Upper lobe of left lung (tissue), 4 donors: ENCODE data around the gene MCL1.
"Not testable (repeated sequence)": the region's sequence is repeated elsewhere in the genome, so short reads cannot be mapped to it uniquely, and the experiment has no call there.

Source experiments
- POLR2A ChIP-seq, 4 donors: fragments of 450-650 bp; IDR thresholded peaks; one replicate each; pipeline ENCODE4 v1.5.1; 2016 to 2017; ENCODE audit warnings: antibody characterized with exemption in 4 of 4, mild to moderate bottlenecking in 2 of 4
- TF ChIP-seq, protein P1 (sequence below), 6 experiments: fragments of 450-650 bp in 4 of 6; fragments of 200-600 bp in 2 of 6; sonication (generic) in 2 of 6; IDR thresholded peaks; one replicate each; pipeline ENCODE4 v1.5.1; 2016 to 2019; ENCODE audit warnings: antibody characterized with exemption in 6 of 6

DNA sequence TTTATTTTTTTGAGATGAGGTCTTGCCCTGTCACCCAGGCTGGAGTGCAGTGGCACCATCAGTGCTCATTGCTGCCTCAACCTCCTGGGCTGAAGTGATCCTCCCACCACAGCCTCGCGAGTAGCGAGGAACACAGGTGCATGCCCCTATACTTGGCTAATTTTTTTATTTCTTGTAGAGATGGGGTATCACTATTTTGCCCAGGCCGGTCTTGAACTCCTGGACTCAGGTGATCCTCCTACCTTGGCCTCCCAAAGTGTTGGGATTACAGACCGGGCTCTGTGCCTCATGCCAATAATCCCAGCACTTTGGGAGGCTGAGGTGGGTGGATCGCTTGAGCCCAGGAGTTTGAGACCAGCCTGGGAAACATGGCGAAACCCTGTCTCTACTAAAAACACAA lies 2.0 kb upstream of the MCL1 start:
- TF ChIP-seq, protein P1, sequence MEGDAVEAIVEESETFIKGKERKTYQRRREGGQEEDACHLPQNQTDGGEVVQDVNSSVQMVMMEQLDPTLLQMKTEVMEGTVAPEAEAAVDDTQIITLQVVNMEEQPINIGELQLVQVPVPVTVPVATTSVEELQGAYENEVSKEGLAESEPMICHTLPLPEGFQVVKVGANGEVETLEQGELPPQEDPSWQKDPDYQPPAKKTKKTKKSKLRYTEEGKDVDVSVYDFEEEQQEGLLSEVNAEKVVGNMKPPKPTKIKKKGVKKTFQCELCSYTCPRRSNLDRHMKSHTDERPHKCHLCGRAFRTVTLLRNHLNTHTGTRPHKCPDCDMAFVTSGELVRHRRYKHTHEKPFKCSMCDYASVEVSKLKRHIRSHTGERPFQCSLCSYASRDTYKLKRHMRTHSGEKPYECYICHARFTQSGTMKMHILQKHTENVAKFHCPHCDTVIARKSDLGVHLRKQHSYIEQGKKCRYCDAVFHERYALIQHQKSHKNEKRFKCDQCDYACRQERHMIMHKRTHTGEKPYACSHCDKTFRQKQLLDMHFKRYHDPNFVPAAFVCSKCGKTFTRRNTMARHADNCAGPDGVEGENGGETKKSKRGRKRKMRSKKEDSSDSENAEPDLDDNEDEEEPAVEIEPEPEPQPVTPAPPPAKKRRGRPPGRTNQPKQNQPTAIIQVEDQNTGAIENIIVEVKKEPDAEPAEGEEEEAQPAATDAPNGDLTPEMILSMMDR (IDR thresholded peaks at IDR 0.05), result not testable (repeated sequence)
- TF ChIP-seq POLR2A (IDR thresholded peaks at IDR 0.05), result not testable (repeated sequence)
